SK-N-MC (cell line): ENCODE data around the gene CRY1.

Experiments
- EZH2 ChIP-seq: fragments of 200-600 bp; sonication (generic); IDR thresholded peaks from one replicate; pipeline ENCODE4 v1.6.1; 2017; ENCODE audit warnings: antibody characterized with exemption
- FOXP2 ChIP-seq: optimal IDR thresholded peaks from 2 replicates; pipeline ENCODE3; 2011; ENCODE audit warnings: mild to moderate bottlenecking, moderate library complexity; ENCODE audit not compliant: insufficient read depth; ENCODE audit errors: extremely low read length, control extremely low read depth
- POLR2AphosphoS5 ChIP-seq: IDR thresholded peaks from 2 replicates; pipeline ENCODE4 v1.6.1; 2012; ENCODE audit warnings: mild to moderate bottlenecking, low read depth, low read length, borderline replicate concordance

GRCh38 chr12:107027636-107028053, 65.7 kb downstream of the CRY1 start:
- TF ChIP-seq POLR2AphosphoS5 (no peak), EZH2 (no peak), FOXP2 (no peak)
